Measurements from ENCODE around the gene CHAC1.
A peak's percentile ranks its signal among the peaks of the same experiment; 100 is the strongest.

CHAC1 gene

DNA sequence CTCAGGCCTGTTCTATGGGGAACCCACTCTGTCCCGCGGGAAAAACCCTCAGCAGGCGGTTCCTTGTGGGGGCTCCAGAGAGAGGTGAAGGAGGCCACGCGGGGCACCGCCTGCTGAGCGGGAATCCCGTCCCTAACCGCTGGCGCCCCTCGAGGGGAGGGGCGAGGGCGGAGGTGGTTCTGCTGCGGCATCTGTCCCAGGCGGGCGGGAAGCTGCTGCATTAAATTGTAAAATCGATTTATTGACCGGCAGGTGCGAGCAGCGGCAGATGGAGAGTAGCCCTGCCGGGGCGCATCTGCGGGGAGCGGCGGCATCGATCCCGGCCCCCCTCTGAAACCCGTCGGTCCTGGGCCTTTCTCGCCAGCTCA is 27.8 kb upstream of the CHAC1 start:
- no peak for DNase-seq

DNA sequence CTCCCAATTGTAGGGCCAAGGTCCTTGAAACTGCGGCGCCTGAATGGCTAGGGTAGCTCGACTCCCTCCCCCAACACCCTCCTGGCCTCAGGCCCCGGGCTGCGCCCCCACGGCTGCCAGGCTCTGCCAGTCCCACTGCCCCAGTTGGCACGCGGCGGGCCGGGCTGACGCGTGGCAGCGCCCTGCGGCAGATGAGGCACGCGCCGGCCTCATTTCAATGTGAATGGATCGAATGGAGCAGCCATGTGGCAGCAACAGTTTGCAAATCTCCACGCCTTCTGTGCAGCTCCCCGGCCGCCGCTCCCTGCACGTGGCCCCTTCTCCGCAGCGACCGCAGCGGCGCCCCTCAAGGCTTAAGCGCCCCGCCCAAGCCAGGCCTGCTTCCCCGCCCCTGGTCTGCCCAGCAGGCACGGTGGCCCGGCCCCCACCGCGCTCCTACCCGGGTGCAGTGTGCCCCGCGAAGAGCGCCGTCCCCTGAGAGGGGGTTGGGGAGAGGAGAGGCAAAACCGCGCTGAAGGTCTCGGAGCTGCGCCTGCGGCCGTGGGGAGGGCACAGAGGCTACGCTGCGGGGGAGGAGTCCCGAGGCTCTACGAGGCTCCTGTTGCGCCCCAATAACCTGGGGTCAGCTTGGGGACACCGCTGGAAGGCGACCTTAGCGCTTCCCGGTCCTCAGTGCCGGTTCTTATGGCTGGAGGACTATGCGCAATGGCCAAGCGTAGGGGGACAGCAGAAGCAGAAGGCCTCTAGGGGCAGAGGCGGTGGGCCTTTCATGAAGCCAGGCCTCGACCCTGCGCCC is 27.2 kb upstream of the CHAC1 start:
- no peak for DNase-seq

DNA sequence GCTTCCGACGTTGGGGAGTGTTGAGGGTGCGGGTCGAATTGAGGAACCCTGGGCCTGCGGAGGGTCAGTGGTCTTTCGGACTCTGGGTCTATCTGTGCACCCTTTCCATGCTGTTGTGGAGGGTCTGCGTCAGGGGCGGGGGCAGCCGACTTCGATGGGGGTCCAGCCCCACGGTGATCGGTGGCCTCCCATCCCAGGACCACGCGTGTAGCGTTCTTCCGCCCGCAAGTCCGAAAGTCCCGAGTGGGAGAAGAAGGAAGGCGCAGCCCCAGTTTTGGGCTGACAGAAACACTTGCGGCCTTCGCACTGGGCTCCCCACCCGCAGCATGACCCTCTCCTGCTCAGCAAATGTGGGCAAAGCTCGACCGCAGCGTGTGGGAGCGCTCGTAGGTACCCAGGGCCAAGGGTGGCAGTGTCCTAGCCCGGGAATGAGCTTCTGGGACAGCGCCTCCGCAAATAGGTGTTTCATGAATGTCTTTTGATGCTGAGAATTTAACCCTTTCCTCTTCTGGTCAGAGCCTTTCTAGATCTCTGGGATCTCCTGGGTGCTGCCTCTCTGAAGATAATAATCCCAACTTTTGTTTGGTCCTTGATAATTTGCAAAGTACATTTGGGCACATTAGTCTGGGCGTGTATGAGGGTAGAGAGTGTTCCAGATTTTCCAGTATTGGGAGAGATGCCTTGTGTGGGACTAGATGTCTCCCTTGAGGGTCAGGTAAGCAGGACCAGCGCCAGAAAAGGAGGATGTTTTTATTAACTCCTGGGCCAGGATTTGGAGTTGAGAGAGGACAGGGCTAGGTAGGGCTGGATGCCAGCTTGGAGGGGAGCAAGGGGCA is 26.4 kb upstream of the CHAC1 start:
- no peak for DNase-seq

DNA sequence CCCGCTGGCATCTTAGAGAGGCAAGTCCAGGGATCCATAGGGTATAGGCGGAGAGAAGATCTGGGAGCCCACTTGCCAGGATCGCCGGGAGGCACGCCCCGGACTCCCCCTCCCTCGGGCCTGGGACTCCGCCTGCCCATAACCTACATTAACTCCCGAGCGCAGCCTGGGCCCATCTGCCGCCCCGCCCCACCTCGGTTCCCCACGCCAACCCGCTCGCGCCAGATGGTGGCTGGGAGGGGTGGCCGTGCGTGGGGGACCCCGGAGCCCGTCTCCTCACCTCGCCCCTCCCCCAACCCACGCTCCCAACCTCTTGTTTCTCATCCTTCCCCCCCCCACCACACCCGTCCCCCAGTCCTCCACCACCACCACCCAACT is 25.8 kb upstream of the CHAC1 start:
- DNase-seq: no peak

DNA sequence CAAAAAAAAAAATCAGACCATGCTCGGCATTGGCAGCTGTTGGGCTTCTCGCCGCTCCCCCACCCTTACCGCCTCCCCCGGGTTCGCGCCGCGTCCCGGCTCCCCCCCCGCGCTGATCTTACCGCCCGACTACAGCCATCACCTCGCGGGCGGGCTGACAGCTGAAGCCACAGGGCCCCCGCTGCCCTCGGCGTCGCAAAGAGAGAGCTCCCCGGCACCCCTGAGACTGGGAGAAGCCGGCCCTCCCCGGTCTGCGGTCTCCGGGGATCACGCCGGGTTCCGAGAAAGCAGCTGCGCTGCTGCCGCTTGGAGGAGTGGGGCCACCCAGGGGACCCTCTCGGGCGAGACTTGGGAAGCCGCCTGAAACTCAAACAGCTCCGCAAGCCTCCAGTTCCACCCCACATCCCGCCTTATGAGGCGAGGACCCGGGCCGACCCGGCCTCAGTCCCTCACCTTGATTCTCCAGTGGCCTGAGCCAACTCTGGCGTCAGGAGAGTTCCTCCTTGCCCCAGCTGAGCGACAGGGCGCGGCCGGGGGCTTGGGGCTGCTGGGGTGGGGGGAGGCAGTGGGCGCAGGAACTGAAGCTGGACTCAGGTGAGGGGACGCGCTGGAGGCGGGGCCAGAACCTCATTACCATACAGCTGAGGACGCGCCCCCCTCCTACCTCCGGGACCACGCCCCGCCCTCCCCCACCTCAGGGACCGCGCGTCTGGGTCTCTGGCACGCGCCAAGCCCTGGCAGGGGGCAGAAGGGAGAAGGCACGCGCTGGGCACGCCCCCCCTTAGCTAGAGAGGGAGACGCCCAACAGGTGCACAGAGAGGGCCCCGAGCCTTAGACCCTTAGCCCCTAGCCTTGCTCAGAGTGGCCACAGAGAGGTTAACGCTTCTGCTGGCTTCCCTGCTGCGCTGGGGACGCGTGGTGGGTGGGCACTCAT is 25.1 kb upstream of the CHAC1 start:
- no peak for DNase-seq

DNA sequence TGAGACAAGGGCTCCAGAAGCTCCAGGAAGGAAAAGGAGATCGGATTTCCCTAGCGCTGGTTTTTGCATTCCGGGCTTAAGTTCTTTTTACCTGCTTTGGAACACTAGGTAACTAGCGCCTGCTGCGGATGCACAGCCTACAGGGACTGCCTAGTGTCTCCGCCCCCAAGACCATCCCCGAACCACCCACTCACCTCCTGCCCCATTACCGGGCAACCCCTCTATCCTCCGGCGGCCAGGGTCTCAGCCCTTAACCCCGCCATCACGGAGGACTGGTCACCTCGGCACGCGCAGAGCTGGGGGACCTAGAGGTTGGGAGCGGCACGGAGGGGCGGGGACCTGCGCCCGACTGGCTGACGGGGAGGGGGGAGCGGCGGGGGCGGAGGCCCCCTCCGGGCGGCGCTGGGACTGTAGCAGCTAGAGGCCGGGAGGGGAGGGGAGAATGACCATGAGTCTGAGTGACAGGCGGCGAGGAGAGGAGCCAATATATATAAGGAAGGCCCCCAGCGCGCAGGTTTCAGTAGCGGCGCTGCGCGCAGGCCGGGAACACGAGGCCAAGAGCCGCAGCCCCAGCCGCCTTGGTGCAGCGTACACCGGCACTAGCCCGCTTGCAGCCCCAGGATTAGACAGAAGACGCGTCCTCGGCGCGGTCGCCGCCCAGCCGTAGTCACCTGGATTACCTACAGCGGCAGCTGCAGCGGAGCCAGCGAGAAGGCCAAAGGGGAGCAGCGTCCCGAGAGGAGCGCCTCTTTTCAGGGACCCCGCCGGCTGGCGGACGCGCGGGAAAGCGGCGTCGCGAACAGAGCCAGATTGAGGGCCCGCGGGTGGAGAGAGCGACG is 24.2 kb upstream of the CHAC1 start, which contains the start of gene DLL4:
Gene DLL4 (plus strand): TSS at position 520 of the 839 bp plus-strand sequence. CDS start 329 bp downstream, outside the sequence.
- no peak for DNase-seq

DNA sequence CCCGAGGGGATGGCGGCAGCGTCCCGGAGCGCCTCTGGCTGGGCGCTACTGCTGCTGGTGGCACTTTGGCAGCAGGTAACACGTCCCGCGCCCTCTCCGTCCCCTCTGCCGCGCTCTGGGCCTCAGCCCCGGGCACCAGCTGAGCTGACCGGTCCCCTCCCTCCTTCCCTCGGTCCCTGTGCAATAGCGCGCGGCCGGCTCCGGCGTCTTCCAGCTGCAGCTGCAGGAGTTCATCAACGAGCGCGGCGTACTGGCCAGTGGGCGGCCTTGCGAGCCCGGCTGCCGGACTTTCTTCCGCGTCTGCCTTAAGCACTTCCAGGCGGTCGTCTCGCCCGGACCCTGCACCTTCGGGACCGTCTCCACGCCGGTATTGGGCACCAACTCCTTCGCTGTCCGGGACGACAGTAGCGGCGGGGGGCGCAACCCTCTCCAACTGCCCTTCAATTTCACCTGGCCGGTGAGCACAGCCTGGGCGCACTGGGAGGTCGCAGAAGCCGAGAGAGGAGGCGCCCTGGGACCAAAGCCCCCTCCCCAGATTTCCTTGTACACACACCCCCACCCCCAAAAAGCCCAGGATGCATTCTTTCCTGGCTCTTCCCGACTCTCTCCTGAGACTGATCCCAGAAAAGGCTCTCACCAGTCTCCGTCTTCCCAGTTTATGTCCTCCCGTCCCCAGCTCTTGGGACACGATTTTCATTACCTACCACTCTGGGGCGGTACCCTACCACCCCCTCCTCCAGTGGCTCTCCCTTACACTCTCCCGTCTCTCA is 23.4 kb upstream of the CHAC1 start:
- DNase-seq: no peak

DNA sequence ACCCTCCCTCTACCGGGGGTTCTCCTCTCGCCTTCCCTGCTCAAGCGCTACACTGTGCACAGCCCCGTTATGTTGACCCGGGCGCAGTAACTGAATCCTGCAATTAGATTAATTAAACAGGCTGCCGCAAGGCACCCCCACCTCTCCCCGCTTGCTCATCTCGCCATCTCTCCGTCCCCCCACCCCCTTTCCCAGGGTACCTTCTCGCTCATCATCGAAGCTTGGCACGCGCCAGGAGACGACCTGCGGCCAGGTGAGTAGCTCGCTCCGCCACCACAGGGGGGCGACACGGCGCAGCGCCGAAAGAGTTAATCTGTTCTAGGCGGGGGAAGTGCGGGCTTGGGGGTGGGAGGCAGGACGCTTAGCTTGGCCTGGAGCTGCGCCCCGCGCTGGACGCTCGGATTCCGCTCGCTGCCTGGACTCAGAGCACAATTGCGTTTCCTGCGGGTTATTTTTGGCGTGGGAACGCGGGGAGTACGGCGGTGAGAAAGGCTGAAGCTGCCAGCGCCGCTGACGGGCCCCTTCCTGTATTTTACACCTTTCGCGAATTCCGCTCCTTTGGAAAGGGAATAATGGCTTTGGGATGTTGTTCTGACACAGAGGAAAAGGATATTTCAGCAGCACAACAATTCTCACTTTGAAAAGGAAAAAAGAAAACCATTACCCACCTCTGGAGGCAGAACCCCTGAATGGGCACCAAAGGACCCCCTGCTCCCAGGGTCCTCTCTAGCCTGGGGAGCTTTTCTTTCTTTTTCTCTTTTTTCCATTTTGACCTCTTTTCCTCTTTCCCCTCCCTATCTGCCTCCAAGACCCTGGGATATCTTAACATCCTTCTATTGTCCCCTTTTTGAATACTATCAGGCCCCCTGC is 22.6 kb upstream of the CHAC1 start:
- DNase-seq: no peak

DNA sequence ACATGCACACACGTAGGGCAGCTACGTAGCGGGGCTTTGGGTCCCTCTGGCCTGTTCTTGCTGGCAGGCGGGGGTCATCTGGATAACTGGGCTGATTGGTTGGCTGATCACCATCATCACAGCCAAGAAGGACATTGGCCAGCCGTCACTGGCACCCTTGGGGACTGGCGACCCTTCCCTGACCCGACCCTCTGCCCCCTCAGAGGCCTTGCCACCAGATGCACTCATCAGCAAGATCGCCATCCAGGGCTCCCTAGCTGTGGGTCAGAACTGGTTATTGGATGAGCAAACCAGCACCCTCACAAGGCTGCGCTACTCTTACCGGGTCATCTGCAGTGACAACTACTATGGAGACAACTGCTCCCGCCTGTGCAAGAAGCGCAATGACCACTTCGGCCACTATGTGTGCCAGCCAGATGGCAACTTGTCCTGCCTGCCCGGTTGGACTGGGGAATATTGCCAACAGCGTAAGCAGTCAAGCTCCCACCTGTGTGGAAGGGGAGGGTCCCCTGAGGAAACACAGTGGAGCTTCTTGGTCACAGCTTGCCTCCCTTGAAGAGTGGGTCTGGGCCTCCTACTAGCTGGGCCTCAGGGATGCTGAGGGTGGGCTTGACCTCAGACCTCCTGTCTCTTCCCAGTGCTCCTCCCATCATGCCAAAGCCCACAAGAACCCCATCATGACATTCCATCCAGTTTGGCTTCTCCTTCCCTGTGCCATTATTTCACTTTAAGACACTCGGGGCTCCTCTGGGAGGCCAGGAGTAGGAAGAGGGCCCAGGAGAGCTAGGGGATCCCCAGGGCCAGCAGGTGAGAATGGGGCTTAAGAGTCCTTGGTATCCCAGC is 21.8 kb upstream of the CHAC1 start:
- no peak for DNase-seq

DNA sequence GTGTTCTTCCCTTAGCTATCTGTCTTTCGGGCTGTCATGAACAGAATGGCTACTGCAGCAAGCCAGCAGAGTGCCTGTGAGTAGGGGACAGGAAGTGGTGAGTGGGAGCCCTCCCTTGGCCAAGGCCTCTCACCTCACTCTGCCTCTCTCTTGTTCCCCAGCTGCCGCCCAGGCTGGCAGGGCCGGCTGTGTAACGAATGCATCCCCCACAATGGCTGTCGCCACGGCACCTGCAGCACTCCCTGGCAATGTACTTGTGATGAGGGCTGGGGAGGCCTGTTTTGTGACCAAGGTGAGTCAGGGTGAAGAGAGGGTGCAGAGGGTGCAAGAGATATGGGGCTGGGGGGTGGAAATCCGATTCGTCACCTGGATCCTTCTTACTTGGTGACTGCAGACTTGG is 21.1 kb upstream of the CHAC1 start:
- no peak for DNase-seq

DNA sequence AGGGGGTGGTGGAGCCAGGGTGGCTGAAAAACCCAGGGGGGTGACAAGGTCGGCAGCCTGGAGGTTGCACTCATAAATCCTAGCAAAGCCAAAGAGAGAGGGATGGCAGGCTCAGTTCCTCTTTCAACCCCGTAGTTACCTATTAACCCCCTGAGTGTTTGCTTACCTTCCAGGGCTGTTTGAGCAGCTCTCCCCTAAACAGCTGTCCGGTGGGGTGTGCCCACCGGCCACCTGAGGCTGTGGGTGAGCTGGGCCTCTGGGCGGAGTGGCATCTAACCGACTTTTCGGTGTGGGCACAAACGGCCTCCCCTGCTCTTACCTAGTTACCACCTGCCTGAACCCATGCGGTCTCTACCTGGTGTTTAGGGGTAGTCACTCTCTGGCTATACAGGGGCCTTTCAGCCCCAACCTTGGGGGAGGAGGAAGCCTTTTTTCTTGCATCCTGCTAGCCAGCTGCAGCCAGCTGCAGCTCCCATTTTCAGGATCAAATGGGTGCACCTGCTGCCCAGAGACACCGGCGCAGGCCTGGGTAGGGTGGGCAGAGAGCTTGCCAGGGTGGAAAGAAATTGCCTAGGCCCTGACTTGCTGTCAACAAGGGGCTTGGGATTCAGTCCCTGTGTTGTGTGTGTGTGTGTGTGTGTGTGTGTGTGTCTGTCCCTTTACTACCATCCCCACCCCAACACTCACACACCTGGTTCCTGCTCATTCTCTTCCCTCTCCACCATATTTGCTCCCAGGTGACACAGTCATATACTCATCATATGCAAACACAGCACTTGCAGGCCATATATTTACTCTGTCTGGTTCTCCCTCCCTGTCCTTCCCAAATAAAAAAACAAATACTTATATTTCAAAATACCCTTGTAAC is 20.4 kb upstream of the CHAC1 start:
- DNase-seq: no peak

DNA sequence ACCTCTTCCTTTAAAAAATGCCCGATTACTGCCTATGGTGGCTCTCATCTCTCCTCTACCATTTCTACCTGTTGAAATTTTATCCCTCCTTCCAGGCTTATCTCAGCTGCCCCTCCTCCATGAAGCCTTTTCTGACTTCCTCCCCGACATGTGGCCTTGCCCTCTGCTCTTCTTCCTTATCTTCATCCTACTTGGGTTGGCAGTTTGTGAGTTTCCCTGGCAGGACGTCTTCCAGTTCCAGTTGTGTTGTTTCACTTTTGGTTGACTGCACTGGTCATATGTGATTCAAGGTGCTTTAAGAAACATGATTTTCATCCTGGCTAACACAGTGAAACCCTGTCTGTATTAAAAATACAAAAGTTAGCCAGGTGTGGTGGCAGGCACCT is 19.8 kb upstream of the CHAC1 start:
- no peak for DNase-seq

DNA sequence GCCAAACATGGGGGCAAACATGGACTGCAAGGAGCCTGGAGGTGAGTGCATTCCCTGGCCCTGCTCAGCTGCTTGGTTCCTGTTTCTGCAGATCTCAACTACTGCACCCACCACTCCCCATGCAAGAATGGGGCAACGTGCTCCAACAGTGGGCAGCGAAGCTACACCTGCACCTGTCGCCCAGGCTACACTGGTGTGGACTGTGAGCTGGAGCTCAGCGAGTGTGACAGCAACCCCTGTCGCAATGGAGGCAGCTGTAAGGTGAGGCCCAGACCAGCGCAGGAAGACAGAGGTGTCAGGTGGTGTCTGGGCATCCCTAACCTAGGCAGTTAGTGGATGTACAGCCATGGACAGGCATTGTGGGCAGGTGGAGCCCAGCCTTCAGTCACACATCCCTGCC is 18.8 kb upstream of the CHAC1 start:
- DNase-seq: no peak

DNA sequence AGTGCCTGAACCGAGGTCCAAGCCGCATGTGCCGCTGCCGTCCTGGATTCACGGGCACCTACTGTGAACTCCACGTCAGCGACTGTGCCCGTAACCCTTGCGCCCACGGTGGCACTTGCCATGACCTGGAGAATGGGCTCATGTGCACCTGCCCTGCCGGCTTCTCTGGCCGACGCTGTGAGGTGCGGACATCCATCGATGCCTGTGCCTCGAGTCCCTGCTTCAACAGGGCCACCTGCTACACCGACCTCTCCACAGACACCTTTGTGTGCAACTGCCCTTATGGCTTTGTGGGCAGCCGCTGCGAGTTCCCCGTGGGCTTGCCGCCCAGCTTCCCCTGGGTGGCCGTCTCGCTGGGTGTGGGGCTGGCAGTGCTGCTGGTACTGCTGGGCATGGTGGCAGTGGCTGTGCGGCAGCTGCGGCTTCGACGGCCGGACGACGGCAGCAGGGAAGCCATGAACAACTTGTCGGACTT is 17.0 kb upstream of the CHAC1 start:
- no peak for DNase-seq

DNA sequence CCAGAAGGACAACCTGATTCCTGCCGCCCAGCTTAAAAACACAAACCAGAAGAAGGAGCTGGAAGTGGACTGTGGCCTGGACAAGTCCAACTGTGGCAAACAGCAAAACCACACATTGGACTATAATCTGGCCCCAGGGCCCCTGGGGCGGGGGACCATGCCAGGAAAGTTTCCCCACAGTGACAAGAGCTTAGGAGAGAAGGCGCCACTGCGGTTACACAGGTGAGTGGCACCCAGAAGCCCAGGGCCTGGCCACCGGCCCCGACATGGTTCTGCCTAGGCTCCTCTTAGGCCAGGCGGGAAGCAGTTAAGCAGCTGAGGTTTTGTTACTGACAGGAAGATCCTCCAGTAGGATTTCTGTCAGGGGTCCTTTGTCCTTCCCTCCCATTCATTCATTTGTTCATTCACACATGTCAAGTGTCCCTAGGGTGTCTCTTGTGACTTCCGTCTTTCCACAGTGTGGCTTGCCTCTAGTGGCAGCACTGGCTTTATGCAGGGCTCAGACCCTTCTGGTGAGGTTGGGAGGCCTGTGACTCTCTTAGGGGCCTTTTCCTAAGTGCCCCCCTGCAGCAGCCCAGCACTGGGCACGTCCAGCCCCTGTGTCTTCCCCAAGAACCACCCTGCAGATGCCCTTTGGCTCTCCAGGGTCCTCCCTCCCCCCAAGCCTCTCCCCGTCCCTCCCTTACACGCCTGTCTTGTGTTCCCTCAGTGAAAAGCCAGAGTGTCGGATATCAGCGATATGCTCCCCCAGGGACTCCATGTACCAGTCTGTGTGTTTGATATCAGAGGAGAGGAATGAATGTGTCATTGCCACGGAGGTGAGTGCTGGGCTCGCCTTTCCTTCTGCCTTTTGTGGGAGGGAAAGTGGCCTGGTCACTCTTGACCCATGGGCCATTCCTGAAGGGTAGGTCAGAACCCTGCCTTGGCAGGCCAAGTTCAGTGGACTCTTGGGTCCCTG is 16.3 kb upstream of the CHAC1 start:
- DNase-seq: peak; percentile 62

DNA sequence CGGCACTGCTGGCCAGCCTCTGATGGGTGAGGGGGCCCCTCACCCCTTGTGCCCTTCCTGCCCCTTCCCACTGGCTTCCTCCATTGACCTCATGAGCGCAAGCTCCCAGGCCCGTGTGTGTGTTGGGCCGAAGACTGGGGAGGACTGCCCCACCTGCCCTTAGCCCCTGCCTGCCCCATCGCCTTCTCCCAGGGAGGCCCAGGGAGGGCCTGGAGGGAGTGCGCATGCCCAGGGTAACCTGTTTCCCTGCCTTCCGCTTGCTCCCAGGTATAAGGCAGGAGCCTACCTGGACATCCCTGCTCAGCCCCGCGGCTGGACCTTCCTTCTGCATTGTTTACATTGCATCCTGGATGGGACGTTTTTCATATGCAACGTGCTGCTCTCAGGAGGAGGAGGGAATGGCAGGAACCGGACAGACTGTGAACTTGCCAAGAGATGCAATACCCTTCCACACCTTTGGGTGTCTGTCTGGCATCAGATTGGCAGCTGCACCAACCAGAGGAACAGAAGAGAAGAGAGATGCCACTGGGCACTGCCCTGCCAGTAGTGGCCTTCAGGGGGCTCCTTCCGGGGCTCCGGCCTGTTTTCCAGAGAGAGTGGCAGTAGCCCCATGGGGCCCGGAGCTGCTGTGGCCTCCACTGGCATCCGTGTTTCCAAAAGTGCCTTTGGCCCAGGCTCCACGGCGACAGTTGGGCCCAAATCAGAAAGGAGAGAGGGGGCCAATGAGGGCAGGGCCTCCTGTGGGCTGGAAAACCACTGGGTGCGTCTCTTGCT is 15.3 kb upstream of the CHAC1 start:
- no peak for DNase-seq

All from fibroblast of upper back skin (primary cell).